ENCODE data around the gene CNTNAP3.
"Not testable (repeated sequence)": the region's sequence is repeated elsewhere in the genome, so short reads cannot be mapped to it uniquely, and the experiment has no call there.

DNA sequence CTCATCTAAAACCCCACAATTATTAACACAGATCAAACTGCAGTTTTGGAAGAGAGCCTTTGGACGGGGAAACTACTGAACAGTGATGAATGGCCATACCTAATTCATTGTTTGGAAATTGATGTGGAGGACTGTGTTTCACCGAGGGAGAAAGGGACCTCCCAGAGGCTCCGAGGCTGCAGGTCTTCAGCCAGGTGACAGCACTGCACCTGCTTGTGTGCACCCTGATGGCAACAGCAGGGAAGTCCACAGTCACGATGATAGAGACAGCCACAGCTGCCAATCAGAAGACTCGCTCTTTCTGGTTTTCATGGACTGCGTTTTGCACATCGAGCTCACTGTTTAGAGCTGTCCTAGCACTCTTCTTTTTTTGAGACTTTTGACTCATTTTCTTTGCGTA, 214.4 kb downstream of the CNTNAP3 start:
- TF ChIP-seq ZNF441 (CRISPR knock-in tag; IDR thresholded peaks at IDR 0.05; ENCODE audit: borderline replicate concordance); BHLHE40 (IDR thresholded peaks at IDR 0.05; ENCODE audit: low read length); ELF4 (CRISPR knock-in tag; IDR thresholded peaks at IDR 0.05; ENCODE audit: borderline replicate concordance); SP1 (IDR thresholded peaks at IDR 0.05); SP1 (CRISPR knock-in tag; IDR thresholded peaks at IDR 0.05); KLF11 (CRISPR knock-in tag; IDR thresholded peaks at IDR 0.05); EZH2 (conservative IDR thresholded peaks at IDR 0.05; ENCODE audit: low read depth, low read length): not testable (repeated sequence)
- TF ChIP-seq, protein P1, sequence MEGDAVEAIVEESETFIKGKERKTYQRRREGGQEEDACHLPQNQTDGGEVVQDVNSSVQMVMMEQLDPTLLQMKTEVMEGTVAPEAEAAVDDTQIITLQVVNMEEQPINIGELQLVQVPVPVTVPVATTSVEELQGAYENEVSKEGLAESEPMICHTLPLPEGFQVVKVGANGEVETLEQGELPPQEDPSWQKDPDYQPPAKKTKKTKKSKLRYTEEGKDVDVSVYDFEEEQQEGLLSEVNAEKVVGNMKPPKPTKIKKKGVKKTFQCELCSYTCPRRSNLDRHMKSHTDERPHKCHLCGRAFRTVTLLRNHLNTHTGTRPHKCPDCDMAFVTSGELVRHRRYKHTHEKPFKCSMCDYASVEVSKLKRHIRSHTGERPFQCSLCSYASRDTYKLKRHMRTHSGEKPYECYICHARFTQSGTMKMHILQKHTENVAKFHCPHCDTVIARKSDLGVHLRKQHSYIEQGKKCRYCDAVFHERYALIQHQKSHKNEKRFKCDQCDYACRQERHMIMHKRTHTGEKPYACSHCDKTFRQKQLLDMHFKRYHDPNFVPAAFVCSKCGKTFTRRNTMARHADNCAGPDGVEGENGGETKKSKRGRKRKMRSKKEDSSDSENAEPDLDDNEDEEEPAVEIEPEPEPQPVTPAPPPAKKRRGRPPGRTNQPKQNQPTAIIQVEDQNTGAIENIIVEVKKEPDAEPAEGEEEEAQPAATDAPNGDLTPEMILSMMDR (CRISPR knock-in tag; IDR thresholded peaks at IDR 0.05) = not testable (repeated sequence)
